Esophagus muscularis mucosa (tissue), 4 donors: ENCODE results near the gene MRPS30. TPM values are rescaled to one million over a fixed set of nuclear protein-coding genes. Genes with fewer than 3 reads are reported as not detected.
A peak's percentile ranks its signal among the peaks of the same experiment; 100 is the strongest.

Experiments
- DNase-seq: peaks from one replicate; pipeline ENCODE4 v3.0.0-alpha.2; 2017; ENCODE audit errors: extremely low spot score
- H3K27ac ChIP-seq, 4 donors: fragments of 200-600 bp; sonication (generic); replicated peaks in 1 of 4; 1 replicate in 3 of 4; 2 replicates in 1 of 4; pipeline ENCODE4 v1.5.1; 2016 to 2019; ENCODE audit warnings: mild to moderate bottlenecking in 1 of 4
- H3K27me3 ChIP-seq, 4 donors: fragments of 200-600 bp; sonication (generic); one replicate each; pipeline versions ENCODE4 v1.5.1 to v1.6.0; 2016 to 2019
- H3K36me3 ChIP-seq, 4 donors: fragments of 200-600 bp; sonication (generic); one replicate each; pipeline ENCODE4 v1.5.1; 2016 to 2019
- H3K4me1 ChIP-seq, 4 donors: fragments of 200-600 bp; sonication (generic); one replicate each; pipeline ENCODE4 v1.5.1; 2016 to 2019
- H3K4me3 ChIP-seq, 4 donors: fragments of 200-600 bp; sonication (generic); 1 replicate in 2 of 4; 2 replicates in 2 of 4; pipeline ENCODE4 v1.5.1; 2016 to 2019; ENCODE audit warnings: mild to moderate bottlenecking in 4 of 4, moderate library complexity in 1 of 4
- H3K9me3 ChIP-seq, 4 donors: fragments of 200-600 bp; sonication (generic); 1 replicate in 3 of 4; 2 replicates in 1 of 4; pipeline ENCODE4 v1.5.1; 2016 to 2019
- EP300 ChIP-seq: sonication (generic); formaldehyde crosslinking; IDR thresholded peaks from one replicate; pipeline ENCODE4 v1.6.1; 2017; ENCODE audit warnings: antibody characterized with exemption
- POLR2A ChIP-seq: fragments of 450-650 bp; IDR thresholded peaks from one replicate; pipeline ENCODE4 v1.6.1; 2017; ENCODE audit warnings: antibody characterized with exemption, moderate library complexity, mild to moderate bottlenecking, low read depth
- POLR2AphosphoS5 ChIP-seq, 2 donors: sonication (generic); formaldehyde crosslinking; IDR thresholded peaks; one replicate each; pipeline ENCODE4 v1.6.1; 2017; ENCODE audit warnings: antibody characterized with exemption in 2 of 2
- WGBS: methylation state at CpG from one replicate; pipeline ENCODE4 v1.1.5; 2018; 5-methylcytosine and 5-hydroxymethylcytosine counted together
- intact Hi-C: fragments of 100-400 bp; cut with DNase I; formaldehyde crosslinking; loops from one replicate; pipeline ENCODE4 v1.15.1; 2023
- total RNA-seq, 4 donors: library from RNA; depleted of rRNA; stranded (reverse); fragments of >200 nt; gene quantifications; one replicate each; pipeline versions ENCODE4 v1.1.0 to v1.2.1, GENCODE V29; 2016
- TF ChIP-seq, protein P1 (sequence below), 3 experiments: fragments of 200-600 bp in 2 of 3; fragments of 450-650 bp in 1 of 3; sonication (generic) in 2 of 3; IDR thresholded peaks; one replicate each; pipeline ENCODE4 v1.5.1; 2017 to 2019; ENCODE audit warnings: antibody characterized with exemption in 3 of 3, mild to moderate bottlenecking in 2 of 3, moderate library complexity in 1 of 3

Gene MRPS30
- total RNA-seq, 4 donors from 2014 or later = 47.8 to 56.3 (median 53.1) TPM

DNA sequence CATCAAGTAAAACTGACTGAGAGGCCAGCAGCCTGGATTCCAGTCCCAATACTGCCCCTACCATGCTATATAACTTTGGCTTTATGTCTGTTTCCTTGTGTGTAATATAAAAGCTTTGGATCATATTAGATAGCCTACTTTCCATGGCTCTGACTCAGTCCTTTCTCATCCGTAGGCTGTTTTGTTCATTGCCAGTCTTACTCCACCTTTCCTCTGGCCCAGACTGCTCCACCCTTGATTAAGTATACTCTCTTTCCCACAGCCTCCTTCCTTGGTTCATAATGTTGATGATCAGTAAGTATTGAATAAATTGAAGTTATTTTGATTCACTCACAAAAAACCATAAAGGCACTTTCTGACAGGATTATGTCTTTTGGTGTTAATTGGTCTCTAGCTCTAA lies 1.5 kb upstream of the MRPS30 start:
- intact Hi-C loops = no loop called here
- TF ChIP-seq POLR2AphosphoS5 (IDR thresholded peaks at IDR 0.05) (no peak), POLR2A (no peak), EP300 (no peak)
- TF ChIP-seq, protein P1, sequence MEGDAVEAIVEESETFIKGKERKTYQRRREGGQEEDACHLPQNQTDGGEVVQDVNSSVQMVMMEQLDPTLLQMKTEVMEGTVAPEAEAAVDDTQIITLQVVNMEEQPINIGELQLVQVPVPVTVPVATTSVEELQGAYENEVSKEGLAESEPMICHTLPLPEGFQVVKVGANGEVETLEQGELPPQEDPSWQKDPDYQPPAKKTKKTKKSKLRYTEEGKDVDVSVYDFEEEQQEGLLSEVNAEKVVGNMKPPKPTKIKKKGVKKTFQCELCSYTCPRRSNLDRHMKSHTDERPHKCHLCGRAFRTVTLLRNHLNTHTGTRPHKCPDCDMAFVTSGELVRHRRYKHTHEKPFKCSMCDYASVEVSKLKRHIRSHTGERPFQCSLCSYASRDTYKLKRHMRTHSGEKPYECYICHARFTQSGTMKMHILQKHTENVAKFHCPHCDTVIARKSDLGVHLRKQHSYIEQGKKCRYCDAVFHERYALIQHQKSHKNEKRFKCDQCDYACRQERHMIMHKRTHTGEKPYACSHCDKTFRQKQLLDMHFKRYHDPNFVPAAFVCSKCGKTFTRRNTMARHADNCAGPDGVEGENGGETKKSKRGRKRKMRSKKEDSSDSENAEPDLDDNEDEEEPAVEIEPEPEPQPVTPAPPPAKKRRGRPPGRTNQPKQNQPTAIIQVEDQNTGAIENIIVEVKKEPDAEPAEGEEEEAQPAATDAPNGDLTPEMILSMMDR (IDR thresholded peaks at IDR 0.05) = no peak
- Histone ChIP-seq H3K4me1 (peaks cover 11 to 28% (median 25%) of the 10 kb centered on the region in 4 donors), H3K36me3 (peaks cover 0 to 10% (median 3%) of the 10 kb centered on the region in 4 donors), H3K4me3 (no peak overlapping the region), H3K9me3 (no peaks in the 10 kb centered on the region), H3K27me3 (no peaks in the 10 kb centered on the region), H3K27ac (no peak overlapping the region)
- no peak for DNase-seq
- WGBS = 69% methylated on average over 1 of the region's 1 CpG

DNA sequence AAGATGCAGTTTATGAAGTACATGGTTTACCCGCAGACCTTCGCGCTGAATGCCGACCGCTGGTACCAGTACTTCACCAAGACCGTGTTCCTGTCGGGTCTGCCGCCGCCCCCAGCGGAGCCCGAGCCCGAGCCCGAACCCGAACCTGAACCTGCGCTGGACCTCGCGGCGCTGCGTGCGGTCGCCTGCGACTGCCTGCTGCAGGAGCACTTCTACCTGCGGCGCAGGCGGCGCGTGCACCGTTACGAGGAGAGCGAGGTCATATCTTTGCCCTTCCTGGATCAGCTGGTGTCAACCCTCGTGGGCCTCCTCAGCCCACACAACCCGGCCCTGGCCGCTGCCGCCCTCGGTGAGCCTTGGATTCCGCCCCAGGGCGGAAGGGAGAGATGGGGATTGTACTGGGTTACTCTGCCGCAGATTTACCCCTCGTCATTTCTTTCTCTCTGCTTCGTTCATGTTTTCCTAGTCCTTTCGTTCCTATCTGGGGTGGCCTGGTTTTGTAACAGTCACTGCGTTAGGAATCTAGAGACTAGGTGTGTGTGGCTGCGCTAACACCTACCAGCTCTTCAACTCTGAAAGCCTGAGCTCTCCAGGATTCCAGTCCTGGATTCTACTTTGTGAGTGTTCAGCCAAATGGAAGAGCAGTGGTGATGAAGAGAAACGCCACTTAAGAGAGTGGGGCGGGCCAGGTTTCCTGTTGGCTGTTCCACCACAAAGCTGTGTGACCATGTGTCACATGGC lies 638 bp downstream of the MRPS30 start:
- intact Hi-C loops = no loop called here
- Histone ChIP-seq H3K9me3 (no peaks in the 10 kb centered on the region), H3K36me3 (peaks cover 6 to 29% (median 17%) of the 10 kb centered on the region in 4 donors), H3K27me3 (no peaks in the 10 kb centered on the region), H3K4me1 (peaks cover 13 to 28% (median 25%) of the 10 kb centered on the region in 4 donors), H3K4me3 (peak overlapping the region; percentile 79 to 92 (median 90)), H3K27ac (peak overlapping the region; percentile 86 to 93 (median 88))
- WGBS = 1% methylated on average over 33 of the region's 45 CpGs
- no peak for DNase-seq
- TF ChIP-seq POLR2A (no peak), EP300 (no peak), POLR2AphosphoS5 (IDR thresholded peaks at IDR 0.05) (no peak)
- TF ChIP-seq, protein P1 (IDR thresholded peaks at IDR 0.05) = no peak

DNA sequence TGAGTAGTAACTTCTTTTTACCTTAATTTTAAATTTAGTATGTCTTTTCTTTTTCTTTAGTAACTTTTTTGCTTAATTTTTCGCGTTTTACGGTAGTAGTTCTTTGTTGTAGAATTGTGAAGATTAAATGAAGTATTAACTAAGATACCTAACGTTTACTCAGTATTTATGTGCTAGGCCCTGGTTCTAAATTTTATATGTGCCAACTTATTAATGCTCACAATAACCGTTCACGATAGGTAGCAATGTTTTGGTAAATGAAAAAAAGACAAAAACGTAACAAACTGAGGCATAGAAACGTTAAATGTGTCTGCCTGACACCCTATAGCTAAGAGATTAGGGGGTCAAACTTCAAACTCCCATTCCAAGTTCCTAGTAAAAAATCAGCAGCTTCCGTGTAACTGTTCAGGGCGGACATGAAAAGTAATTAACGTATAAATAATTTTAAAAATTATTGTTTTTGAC lies 1.2 kb downstream of the MRPS30 start:
- Histone ChIP-seq H3K9me3 (no peaks in the 10 kb centered on the region), H3K36me3 (peaks cover 9 to 35% (median 20%) of the 10 kb centered on the region in 4 donors), H3K4me1 (peaks cover 13 to 28% (median 25%) of the 10 kb centered on the region in 4 donors), H3K27ac (peak overlapping the region; percentile 86 to 93 (median 88)), H3K4me3 (peak overlapping the region; percentile 79 to 92 (median 90)), H3K27me3 (no peaks in the 10 kb centered on the region)
- no peak for DNase-seq
- intact Hi-C loops = no loop called here
- no peak for TF ChIP-seq EP300
- no peak for TF ChIP-seq POLR2AphosphoS5 (IDR thresholded peaks at IDR 0.05)
- no peak for TF ChIP-seq POLR2A
- TF ChIP-seq, protein P1 (IDR thresholded peaks at IDR 0.05) = no peak
- 22% methylated on average over 11 of the region's 11 CpGs for WGBS

DNA sequence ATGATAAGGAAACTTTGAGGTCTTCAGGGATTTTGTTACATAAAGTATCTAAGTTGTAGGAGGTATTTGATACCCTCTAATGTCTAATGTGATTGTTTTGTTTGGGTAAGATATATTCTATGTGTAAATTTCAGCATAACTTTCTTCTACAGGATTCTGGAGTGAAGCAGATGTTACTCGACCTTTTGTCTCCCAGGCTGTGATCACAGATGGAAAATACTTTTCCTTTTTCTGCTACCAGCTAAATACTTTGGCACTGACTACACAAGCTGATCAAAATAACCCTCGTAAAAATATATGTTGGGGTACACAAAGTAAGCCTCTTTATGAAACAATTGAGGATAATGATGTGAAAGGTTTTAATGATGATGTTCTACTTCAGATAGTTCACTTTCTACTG lies 6.0 kb downstream of the MRPS30 start:
- Histone ChIP-seq H3K9me3 (no peaks in the 10 kb centered on the region), H3K4me3 (no peak overlapping the region), H3K27ac (no peak overlapping the region), H3K4me1 (peaks cover 13 to 19% (median 18%) of the 10 kb centered on the region in 4 donors), H3K27me3 (no peaks in the 10 kb centered on the region), H3K36me3 (peaks cover 23 to 83% (median 43%) of the 10 kb centered on the region in 4 donors)
- DNase-seq = no peak
- WGBS = 82% methylated on average over 2 of the region's 2 CpGs
- intact Hi-C loops = no loop called here
- TF ChIP-seq POLR2A (no peak), POLR2AphosphoS5 (IDR thresholded peaks at IDR 0.05) (no peak), EP300 (no peak)
- TF ChIP-seq, protein P1 (IDR thresholded peaks at IDR 0.05) = no peak
